ENCODE data around the gene CALHM4. TPM values are rescaled to one million over a fixed set of nuclear protein-coding genes. Genes with fewer than 3 reads are reported as not detected.
A peak's percentile ranks its signal among the peaks of the same experiment; 100 is the strongest.

The CALHM4 gene
- total and polyA plus RNA-seq, 2 experiments from 2014 or later, result not detected

DNA sequence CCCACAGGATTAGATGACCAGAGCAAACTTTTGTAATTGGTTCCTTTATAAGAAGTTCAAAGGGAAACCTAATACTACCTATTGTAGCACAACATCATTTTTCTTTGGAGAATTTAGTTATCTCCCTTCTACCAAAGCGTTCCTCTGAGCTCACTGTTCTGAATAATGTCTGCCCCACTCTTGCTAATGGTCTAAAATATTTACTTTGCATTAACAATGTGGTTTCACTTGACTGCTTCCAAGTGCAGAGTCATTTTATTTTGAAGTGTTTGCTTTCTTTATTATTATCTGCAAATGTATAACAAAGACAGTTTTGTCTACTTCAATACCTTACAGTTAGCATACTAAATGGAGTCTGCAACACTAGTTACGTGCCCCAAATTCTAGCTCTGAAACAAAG lies 23.1 kb upstream of the CALHM4 start:
- Histone ChIP-seq H2AFZ (no peak overlapping the region), H3F3A (replicated peaks; ENCODE audit: low read depth) (no peaks in the 10 kb centered on the region), H3K4me1 (ENCODE audit: insufficient read depth) (peaks cover 44% of the 10 kb centered on the region), H3K79me2 (replicated peaks; ENCODE audit: insufficient read depth) (no peaks in the 10 kb centered on the region), H3K27ac (ENCODE audit: low read depth) (no peak overlapping the region), H3K27me3 (ENCODE audit: insufficient read depth) (no peaks in the 10 kb centered on the region), H3K9me2 (ENCODE audit: insufficient read depth) (no peaks in the 10 kb centered on the region), H3K36me3 (ENCODE audit: insufficient read depth) (no peaks in the 10 kb centered on the region), H3K4me3 (no peak overlapping the region), H3K4me2 (peak overlapping the region; percentile 59), H4K20me1 (replicated peaks; ENCODE audit: insufficient read depth) (no peaks in the 10 kb centered on the region)
- no peak overlapping the region for H3K4me3 Mint-ChIP-seq
- no peaks in the 10 kb centered on the region for H3K36me3 Mint-ChIP-seq (ENCODE audit: low read depth)
- TF ChIP-seq, protein P1, sequence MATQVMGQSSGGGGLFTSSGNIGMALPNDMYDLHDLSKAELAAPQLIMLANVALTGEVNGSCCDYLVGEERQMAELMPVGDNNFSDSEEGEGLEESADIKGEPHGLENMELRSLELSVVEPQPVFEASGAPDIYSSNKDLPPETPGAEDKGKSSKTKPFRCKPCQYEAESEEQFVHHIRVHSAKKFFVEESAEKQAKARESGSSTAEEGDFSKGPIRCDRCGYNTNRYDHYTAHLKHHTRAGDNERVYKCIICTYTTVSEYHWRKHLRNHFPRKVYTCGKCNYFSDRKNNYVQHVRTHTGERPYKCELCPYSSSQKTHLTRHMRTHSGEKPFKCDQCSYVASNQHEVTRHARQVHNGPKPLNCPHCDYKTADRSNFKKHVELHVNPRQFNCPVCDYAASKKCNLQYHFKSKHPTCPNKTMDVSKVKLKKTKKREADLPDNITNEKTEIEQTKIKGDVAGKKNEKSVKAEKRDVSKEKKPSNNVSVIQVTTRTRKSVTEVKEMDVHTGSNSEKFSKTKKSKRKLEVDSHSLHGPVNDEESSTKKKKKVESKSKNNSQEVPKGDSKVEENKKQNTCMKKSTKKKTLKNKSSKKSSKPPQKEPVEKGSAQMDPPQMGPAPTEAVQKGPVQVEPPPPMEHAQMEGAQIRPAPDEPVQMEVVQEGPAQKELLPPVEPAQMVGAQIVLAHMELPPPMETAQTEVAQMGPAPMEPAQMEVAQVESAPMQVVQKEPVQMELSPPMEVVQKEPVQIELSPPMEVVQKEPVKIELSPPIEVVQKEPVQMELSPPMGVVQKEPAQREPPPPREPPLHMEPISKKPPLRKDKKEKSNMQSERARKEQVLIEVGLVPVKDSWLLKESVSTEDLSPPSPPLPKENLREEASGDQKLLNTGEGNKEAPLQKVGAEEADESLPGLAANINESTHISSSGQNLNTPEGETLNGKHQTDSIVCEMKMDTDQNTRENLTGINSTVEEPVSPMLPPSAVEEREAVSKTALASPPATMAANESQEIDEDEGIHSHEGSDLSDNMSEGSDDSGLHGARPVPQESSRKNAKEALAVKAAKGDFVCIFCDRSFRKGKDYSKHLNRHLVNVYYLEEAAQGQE (IDR thresholded peaks at IDR 0.05; ENCODE audit: unreplicated experiment), result no peak
- peaks cover 42% of the 10 kb centered on the region for H3K4me1 Mint-ChIP-seq
- no peak for DNase-seq (ENCODE audit: low spot score)
- peaks cover 5% of the 10 kb centered on the region for H3K27me3 Mint-ChIP-seq (ENCODE audit: insufficient read depth, low read depth, poor library complexity)
- no peaks in the 10 kb centered on the region for H3K9me3 Mint-ChIP-seq
- H3K27ac Mint-ChIP-seq, result no peak overlapping the region
- ATAC-seq, result no peak

DNA sequence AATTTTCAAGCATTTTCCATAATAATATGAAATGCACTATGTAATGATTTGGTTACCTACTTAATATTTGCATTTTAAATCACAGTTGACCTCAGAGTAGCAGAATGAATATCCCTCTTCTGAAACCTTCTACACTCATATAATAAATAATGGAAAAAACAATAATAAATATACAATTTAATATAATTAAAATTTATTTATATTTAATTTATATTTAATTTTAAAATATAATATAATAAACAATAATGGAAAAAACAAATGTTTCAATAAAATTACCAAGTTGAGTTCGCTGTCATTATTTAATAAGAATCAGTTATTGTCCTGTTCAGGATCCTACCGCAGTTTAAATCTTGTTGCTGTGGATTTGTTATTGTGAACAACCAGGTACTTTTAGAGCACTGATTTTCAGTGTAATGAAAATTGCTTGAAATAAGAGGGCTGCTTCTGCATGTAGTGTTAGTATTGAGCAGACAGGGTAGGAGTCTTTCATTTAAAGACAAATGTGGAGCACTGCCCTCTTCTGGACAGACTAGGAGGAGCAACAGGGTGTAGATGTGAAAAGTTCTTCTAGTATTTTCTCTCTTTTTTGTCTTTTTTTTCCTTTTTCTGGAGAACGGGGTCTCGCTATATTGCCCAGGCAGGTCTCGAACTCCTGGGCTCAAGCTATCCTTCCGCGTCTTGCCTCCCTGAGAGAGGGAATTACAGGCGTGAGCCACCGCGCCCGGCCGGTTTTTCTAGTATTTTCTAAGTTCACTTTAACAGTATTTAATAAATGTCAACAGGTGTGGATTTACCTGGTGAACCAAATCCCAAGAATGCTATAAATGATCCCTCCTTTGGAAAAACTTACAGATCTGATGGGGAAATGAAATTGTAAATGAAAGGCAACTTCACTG lies 21.6 kb upstream of the CALHM4 start:
- Histone ChIP-seq H4K20me1 (replicated peaks; ENCODE audit: insufficient read depth) (no peaks in the 10 kb centered on the region), H3K4me3 (no peak overlapping the region), H3K9me2 (ENCODE audit: insufficient read depth) (no peaks in the 10 kb centered on the region), H3K36me3 (ENCODE audit: insufficient read depth) (no peaks in the 10 kb centered on the region), H3K27me3 (ENCODE audit: insufficient read depth) (no peaks in the 10 kb centered on the region), H2AFZ (no peak overlapping the region), H3K79me2 (replicated peaks; ENCODE audit: insufficient read depth) (no peaks in the 10 kb centered on the region), H3K4me1 (ENCODE audit: insufficient read depth) (peaks cover 44% of the 10 kb centered on the region), H3F3A (replicated peaks; ENCODE audit: low read depth) (no peaks in the 10 kb centered on the region), H3K4me2 (no peak overlapping the region), H3K27ac (ENCODE audit: low read depth) (no peak overlapping the region)
- H3K27ac Mint-ChIP-seq, result no peak overlapping the region
- DNase-seq (ENCODE audit: low spot score) (peak; percentile 88), ATAC-seq (peak; percentile 65)
- H3K4me3 Mint-ChIP-seq, result no peak overlapping the region
- no peaks in the 10 kb centered on the region for H3K9me3 Mint-ChIP-seq
- TF ChIP-seq, protein P2, sequence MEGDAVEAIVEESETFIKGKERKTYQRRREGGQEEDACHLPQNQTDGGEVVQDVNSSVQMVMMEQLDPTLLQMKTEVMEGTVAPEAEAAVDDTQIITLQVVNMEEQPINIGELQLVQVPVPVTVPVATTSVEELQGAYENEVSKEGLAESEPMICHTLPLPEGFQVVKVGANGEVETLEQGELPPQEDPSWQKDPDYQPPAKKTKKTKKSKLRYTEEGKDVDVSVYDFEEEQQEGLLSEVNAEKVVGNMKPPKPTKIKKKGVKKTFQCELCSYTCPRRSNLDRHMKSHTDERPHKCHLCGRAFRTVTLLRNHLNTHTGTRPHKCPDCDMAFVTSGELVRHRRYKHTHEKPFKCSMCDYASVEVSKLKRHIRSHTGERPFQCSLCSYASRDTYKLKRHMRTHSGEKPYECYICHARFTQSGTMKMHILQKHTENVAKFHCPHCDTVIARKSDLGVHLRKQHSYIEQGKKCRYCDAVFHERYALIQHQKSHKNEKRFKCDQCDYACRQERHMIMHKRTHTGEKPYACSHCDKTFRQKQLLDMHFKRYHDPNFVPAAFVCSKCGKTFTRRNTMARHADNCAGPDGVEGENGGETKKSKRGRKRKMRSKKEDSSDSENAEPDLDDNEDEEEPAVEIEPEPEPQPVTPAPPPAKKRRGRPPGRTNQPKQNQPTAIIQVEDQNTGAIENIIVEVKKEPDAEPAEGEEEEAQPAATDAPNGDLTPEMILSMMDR (conservative IDR thresholded peaks at IDR 0.05; ENCODE audit: low read depth in 2 of 2), result peak; percentile 83 to 86
- TF ChIP-seq, protein P1 (IDR thresholded peaks at IDR 0.05; ENCODE audit: unreplicated experiment), result no peak
- H3K4me1 Mint-ChIP-seq, result peaks cover 42% of the 10 kb centered on the region
- peaks cover 5% of the 10 kb centered on the region for H3K27me3 Mint-ChIP-seq (ENCODE audit: insufficient read depth, low read depth, poor library complexity)
- no peaks in the 10 kb centered on the region for H3K36me3 Mint-ChIP-seq (ENCODE audit: low read depth)

All from GM23338 (cell line).